Right atrium auricular region (tissue), 2 donors: Measurements from ENCODE around the gene NCEH1. TPM values are rescaled to one million over a fixed set of nuclear protein-coding genes. Genes with fewer than 3 reads are reported as not detected.

ENCODE experiments used
- DNase-seq: peaks from one replicate; pipeline ENCODE4 v3.0.0-alpha.2; 2019; ENCODE audit warnings: low spot score
- H3K27ac ChIP-seq, 2 donors: fragments of 200-600 bp; sonication (generic); 1 replicate in 1 of 2; 2 replicates in 1 of 2; pipeline ENCODE4 v1.5.1; 2016 to 2019
- H3K27me3 ChIP-seq, 2 donors: fragments of 200-600 bp; sonication (generic); one replicate each; pipeline versions ENCODE4 v1.5.1 to v1.6.0; 2017 to 2019
- H3K36me3 ChIP-seq: fragments of 200-600 bp; sonication (generic); one replicate; pipeline ENCODE4 v1.5.1; 2016
- H3K4me1 ChIP-seq, 2 donors: fragments of 200-600 bp; sonication (generic); one replicate each; pipeline versions ENCODE4 v1.5.1 to v1.6.0; 2017 to 2019
- H3K4me3 ChIP-seq, 2 donors: fragments of 200-600 bp; sonication (generic); 1 replicate in 1 of 2; 2 replicates in 1 of 2; pipeline ENCODE4 v1.5.1; 2017 to 2019; ENCODE audit warnings: mild to moderate bottlenecking in 1 of 2, moderate library complexity in 1 of 2
- H3K9me3 ChIP-seq, 2 donors: fragments of 200-600 bp; sonication (generic); one replicate each; pipeline ENCODE4 v1.5.1; 2019
- total RNA-seq, 2 donors: library from RNA; depleted of rRNA; stranded (reverse); fragments of >200 nt; gene quantifications; one replicate each; pipeline ENCODE4 v1.1.0, GENCODE V29; 2016
- TF ChIP-seq, protein P1 (sequence below), 2 donors: fragments of 200-600 bp; sonication (generic); IDR thresholded peaks; one replicate each; pipeline ENCODE4 v1.5.1; 2019; ENCODE audit warnings: antibody characterized with exemption in 2 of 2

Gene NCEH1
- total RNA-seq, 2 donors from 2014 or later = 14.3 to 21.1 TPM

- H3K27ac ChIP-seq = peak overlapping the region; percentile 29 to 80
- peaks cover 0 to 16% of the 10 kb centered on the region in 2 donors for H3K4me1 ChIP-seq
Measured at GRCh38 chr3:172688588-172688987, 22.3 kb downstream of the NCEH1 start.

DNA sequence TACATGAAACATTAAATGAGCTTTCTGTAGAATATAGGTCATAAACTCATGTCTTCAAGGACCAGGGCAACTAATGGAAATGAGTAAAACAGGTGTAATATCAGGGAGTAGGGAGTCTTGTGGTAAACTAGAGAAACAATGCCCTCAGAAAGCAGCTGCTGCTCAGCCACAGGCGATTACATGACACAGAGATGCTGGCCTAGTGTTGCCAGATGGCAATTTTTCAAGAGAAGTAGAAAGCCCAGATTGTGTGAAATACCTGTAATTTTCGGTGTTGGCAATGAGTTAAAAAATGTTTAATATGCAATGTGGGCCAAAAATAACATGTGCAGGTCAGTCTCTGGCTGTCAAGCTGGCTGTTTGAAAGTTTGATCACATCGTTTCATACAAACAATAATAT, 23.4 kb downstream of the NCEH1 start:
- no peaks in the 10 kb centered on the region for H3K9me3 ChIP-seq
- H3K27ac ChIP-seq = peak overlapping the region; percentile 19 to 80
- no peak for DNase-seq
- H3K4me1 ChIP-seq = peaks cover 0 to 15% of the 10 kb centered on the region in 2 donors
- TF ChIP-seq, protein P1, sequence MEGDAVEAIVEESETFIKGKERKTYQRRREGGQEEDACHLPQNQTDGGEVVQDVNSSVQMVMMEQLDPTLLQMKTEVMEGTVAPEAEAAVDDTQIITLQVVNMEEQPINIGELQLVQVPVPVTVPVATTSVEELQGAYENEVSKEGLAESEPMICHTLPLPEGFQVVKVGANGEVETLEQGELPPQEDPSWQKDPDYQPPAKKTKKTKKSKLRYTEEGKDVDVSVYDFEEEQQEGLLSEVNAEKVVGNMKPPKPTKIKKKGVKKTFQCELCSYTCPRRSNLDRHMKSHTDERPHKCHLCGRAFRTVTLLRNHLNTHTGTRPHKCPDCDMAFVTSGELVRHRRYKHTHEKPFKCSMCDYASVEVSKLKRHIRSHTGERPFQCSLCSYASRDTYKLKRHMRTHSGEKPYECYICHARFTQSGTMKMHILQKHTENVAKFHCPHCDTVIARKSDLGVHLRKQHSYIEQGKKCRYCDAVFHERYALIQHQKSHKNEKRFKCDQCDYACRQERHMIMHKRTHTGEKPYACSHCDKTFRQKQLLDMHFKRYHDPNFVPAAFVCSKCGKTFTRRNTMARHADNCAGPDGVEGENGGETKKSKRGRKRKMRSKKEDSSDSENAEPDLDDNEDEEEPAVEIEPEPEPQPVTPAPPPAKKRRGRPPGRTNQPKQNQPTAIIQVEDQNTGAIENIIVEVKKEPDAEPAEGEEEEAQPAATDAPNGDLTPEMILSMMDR (IDR thresholded peaks at IDR 0.05) = no peak
- no peaks in the 10 kb centered on the region for H3K27me3 ChIP-seq
- no peaks in the 10 kb centered on the region for H3K36me3 ChIP-seq
- no peak overlapping the region for H3K4me3 ChIP-seq

More at GRCh38 chr3:172688588-172688987, 22.3 kb downstream of the NCEH1 start:
- DNase-seq = no peak
- H3K9me3 ChIP-seq = no peaks in the 10 kb centered on the region
- H3K4me3 ChIP-seq = no peak overlapping the region
- no peaks in the 10 kb centered on the region for H3K27me3 ChIP-seq
- H3K36me3 ChIP-seq = no peaks in the 10 kb centered on the region
- TF ChIP-seq, protein P1 (IDR thresholded peaks at IDR 0.05) = no peak

- Histone ChIP-seq H3K4me3 (no peak overlapping the region), H3K27me3 (no peaks in the 10 kb centered on the region), H3K36me3 (no peaks in the 10 kb centered on the region), H3K27ac (no peak overlapping the region), H3K9me3 (no peaks in the 10 kb centered on the region), H3K4me1 (peaks cover 0 to 9% of the 10 kb centered on the region in 2 donors)
- DNase-seq = no peak
- TF ChIP-seq, protein P1 (IDR thresholded peaks at IDR 0.05) = no peak
Measured at GRCh38 chr3:172685331-172686214, 25.3 kb downstream of the NCEH1 start.

- no peak overlapping the region for H3K4me3 ChIP-seq
- DNase-seq = no peak
- H3K4me1 ChIP-seq = peaks cover 0 to 32% of the 10 kb centered on the region in 2 donors
- no peaks in the 10 kb centered on the region for H3K36me3 ChIP-seq
- TF ChIP-seq, protein P1 (IDR thresholded peaks at IDR 0.05) = no peak
- H3K9me3 ChIP-seq = no peaks in the 10 kb centered on the region
- no peaks in the 10 kb centered on the region for H3K27me3 ChIP-seq
- H3K27ac ChIP-seq = no peak overlapping the region
Measured at GRCh38 chr3:172680684-172681083, 30.2 kb downstream of the NCEH1 start.

DNA sequence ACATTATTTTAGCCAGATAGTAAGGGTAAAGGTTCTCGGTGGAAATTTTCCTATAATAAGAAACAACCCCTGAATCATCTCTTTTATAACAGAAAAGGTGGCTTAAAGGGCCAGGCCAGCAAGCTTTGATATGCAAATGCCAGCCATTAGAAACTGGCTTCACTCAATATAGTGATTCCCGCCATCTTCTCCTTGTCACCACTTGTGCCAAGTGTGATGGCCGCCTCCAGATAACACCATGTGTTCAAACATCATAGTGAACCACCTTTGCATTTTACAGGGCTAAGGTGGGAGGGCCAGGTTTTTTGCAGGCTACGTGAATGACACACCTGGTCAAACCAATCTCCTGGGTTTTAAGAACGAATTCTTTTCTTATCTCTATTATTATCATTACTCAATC, 31.3 kb downstream of the NCEH1 start:
- no peak overlapping the region for H3K27ac ChIP-seq
- H3K36me3 ChIP-seq = no peaks in the 10 kb centered on the region
- no peak for DNase-seq
- no peaks in the 10 kb centered on the region for H3K27me3 ChIP-seq
- peaks cover 0 to 35% of the 10 kb centered on the region in 2 donors for H3K4me1 ChIP-seq
- no peak overlapping the region for H3K4me3 ChIP-seq
- TF ChIP-seq, protein P1 (IDR thresholded peaks at IDR 0.05) = no peak
- H3K9me3 ChIP-seq = no peaks in the 10 kb centered on the region
